Esophagus muscularis mucosa (tissue), 4 donors: ENCODE measurements around the gene SLC9A1. TPM values are rescaled to one million over a fixed set of nuclear protein-coding genes. Genes with fewer than 3 reads are reported as not detected.

Experiments
- DNase-seq: peaks from one replicate; pipeline ENCODE4 v3.0.0-alpha.2; 2017; ENCODE audit errors: extremely low spot score
- H3K27ac ChIP-seq, 4 donors: fragments of 200-600 bp; sonication (generic); replicated peaks in 1 of 4; 1 replicate in 3 of 4; 2 replicates in 1 of 4; pipeline ENCODE4 v1.5.1; 2016 to 2019; ENCODE audit warnings: mild to moderate bottlenecking in 1 of 4
- H3K27me3 ChIP-seq, 4 donors: fragments of 200-600 bp; sonication (generic); one replicate each; pipeline versions ENCODE4 v1.5.1 to v1.6.0; 2016 to 2019
- H3K36me3 ChIP-seq, 4 donors: fragments of 200-600 bp; sonication (generic); one replicate each; pipeline ENCODE4 v1.5.1; 2016 to 2019
- H3K4me1 ChIP-seq, 4 donors: fragments of 200-600 bp; sonication (generic); one replicate each; pipeline ENCODE4 v1.5.1; 2016 to 2019
- H3K4me3 ChIP-seq, 4 donors: fragments of 200-600 bp; sonication (generic); 1 replicate in 2 of 4; 2 replicates in 2 of 4; pipeline ENCODE4 v1.5.1; 2016 to 2019; ENCODE audit warnings: mild to moderate bottlenecking in 4 of 4, moderate library complexity in 1 of 4
- H3K9me3 ChIP-seq, 4 donors: fragments of 200-600 bp; sonication (generic); 1 replicate in 3 of 4; 2 replicates in 1 of 4; pipeline ENCODE4 v1.5.1; 2016 to 2019
- CTCF ChIP-seq, 3 experiments: fragments of 200-600 bp in 2 of 3; fragments of 450-650 bp in 1 of 3; sonication (generic) in 2 of 3; IDR thresholded peaks; one replicate each; pipeline ENCODE4 v1.5.1; 2017 to 2019; ENCODE audit warnings: antibody characterized with exemption in 3 of 3, mild to moderate bottlenecking in 2 of 3, moderate library complexity in 1 of 3
- EP300 ChIP-seq: sonication (generic); formaldehyde crosslinking; IDR thresholded peaks from one replicate; pipeline ENCODE4 v1.6.1; 2017; ENCODE audit warnings: antibody characterized with exemption
- POLR2A ChIP-seq: fragments of 450-650 bp; IDR thresholded peaks from one replicate; pipeline ENCODE4 v1.6.1; 2017; ENCODE audit warnings: antibody characterized with exemption, moderate library complexity, mild to moderate bottlenecking, low read depth
- POLR2AphosphoS5 ChIP-seq, 2 donors: sonication (generic); formaldehyde crosslinking; IDR thresholded peaks; one replicate each; pipeline ENCODE4 v1.6.1; 2017; ENCODE audit warnings: antibody characterized with exemption in 2 of 2
- WGBS: methylation state at CpG from one replicate; pipeline ENCODE4 v1.1.5; 2018; 5-methylcytosine and 5-hydroxymethylcytosine counted together
- intact Hi-C: fragments of 100-400 bp; cut with DNase I; formaldehyde crosslinking; loops from one replicate; pipeline ENCODE4 v1.15.1; 2023
- total RNA-seq, 4 donors: library from RNA; depleted of rRNA; stranded (reverse); fragments of >200 nt; gene quantifications; one replicate each; pipeline versions ENCODE4 v1.1.0 to v1.2.1, GENCODE V29; 2016

SLC9A1 gene
- total RNA-seq, 4 donors from 2014 or later, result 8.3 to 29.2 (median 11.4) TPM

- H3K36me3 ChIP-seq, result no peaks in the 10 kb centered on the region
- H3K9me3 ChIP-seq, result no peaks in the 10 kb centered on the region
- 96% methylated on average over 1 of the region's 1 CpG for WGBS
- no peak overlapping the region for H3K27ac ChIP-seq
- intact Hi-C loops, result no loop called here
- no peaks in the 10 kb centered on the region for H3K27me3 ChIP-seq
- no peak for DNase-seq
- TF ChIP-seq POLR2AphosphoS5 (IDR thresholded peaks at IDR 0.05), result no peak
- TF ChIP-seq POLR2A, result no peak
- TF ChIP-seq EP300, result no peak
- no peak for TF ChIP-seq CTCF (IDR thresholded peaks at IDR 0.05)
- peaks cover 58 to 78% (median 67%) of the 10 kb centered on the region in 4 donors for H3K4me1 ChIP-seq
- no peak overlapping the region for H3K4me3 ChIP-seq
Observed at GRCh38 chr1:27147842-27148518, 6.9 kb downstream of the SLC9A1 start.

GRCh38 chr1:27145934-27146354 is 9.0 kb downstream of the SLC9A1 start:
- H3K36me3 ChIP-seq, result no peaks in the 10 kb centered on the region
- TF ChIP-seq POLR2A (no peak), CTCF (IDR thresholded peaks at IDR 0.05) (no peak), EP300 (no peak), POLR2AphosphoS5 (IDR thresholded peaks at IDR 0.05) (peak in 1 of 2 donors; percentile 12)
- H3K4me1 ChIP-seq, result peaks cover 55 to 78% (median 62%) of the 10 kb centered on the region in 4 donors
- WGBS, result 55% methylated on average over 7 of the region's 7 CpGs
- no peaks in the 10 kb centered on the region for H3K9me3 ChIP-seq
- DNase-seq, result no peak
- intact Hi-C loops, result no loop called here
- no peaks in the 10 kb centered on the region for H3K27me3 ChIP-seq
- peak overlapping the region; percentile 48 to 67 (median 65) for H3K27ac ChIP-seq
- no peak overlapping the region for H3K4me3 ChIP-seq

GRCh38 chr1:27144920-27145661 is 9.8 kb downstream of the SLC9A1 start:
- intact Hi-C loops, result no loop called here
- no peak for TF ChIP-seq EP300
- TF ChIP-seq CTCF (IDR thresholded peaks at IDR 0.05), result no peak
- no peak for TF ChIP-seq POLR2A
- no peak for TF ChIP-seq POLR2AphosphoS5 (IDR thresholded peaks at IDR 0.05)
- WGBS, result 77% methylated on average over 5 of the region's 5 CpGs
- peak overlapping the region; percentile 48 to 67 (median 65) for H3K27ac ChIP-seq
- H3K27me3 ChIP-seq, result no peaks in the 10 kb centered on the region
- peaks cover 47 to 74% (median 53%) of the 10 kb centered on the region in 4 donors for H3K4me1 ChIP-seq
- no peaks in the 10 kb centered on the region for H3K9me3 ChIP-seq
- no peaks in the 10 kb centered on the region for H3K36me3 ChIP-seq
- no peak for DNase-seq
- no peak overlapping the region for H3K4me3 ChIP-seq

GRCh38 chr1:27144049-27144748 is 10.7 kb downstream of the SLC9A1 start:
- Histone ChIP-seq H3K27ac (peak overlapping the region in 1 of 4 donors; percentile 66), H3K36me3 (no peaks in the 10 kb centered on the region), H3K27me3 (no peaks in the 10 kb centered on the region), H3K4me3 (no peak overlapping the region), H3K9me3 (no peaks in the 10 kb centered on the region), H3K4me1 (peaks cover 44 to 69% (median 49%) of the 10 kb centered on the region in 4 donors)
- TF ChIP-seq POLR2AphosphoS5 (IDR thresholded peaks at IDR 0.05) (no peak), POLR2A (no peak), CTCF (IDR thresholded peaks at IDR 0.05) (no peak), EP300 (no peak)
- DNase-seq, result no peak
- WGBS, result 92% methylated on average over 9 of the region's 9 CpGs
- intact Hi-C loops, result no loop called here
